NCI-H446 (cell line): ENCODE measurements around the gene TCEAL8.

Experiments used
- DNase-seq, 2 experiments: peaks; one replicate each; lab custom pipeline; 2025; lab: John Stamatoyannopoulos, UW

TCEAL8 gene

GRCh38 chrX:103214870-103215424, 40.0 kb downstream of the TCEAL8 start, which contains the start of gene BEX4:
TSS of gene BEX4 (plus strand) at chrX:103215108. CDS start at chrX:103216154, 1,046 bp downstream.
- DNase-seq, result peak in 1 of 2 experiments; percentile 56

- no peak for DNase-seq
Observed at GRCh38 chrX:103212749-103213457, 42.1 kb downstream of the TCEAL8 start.

GRCh38 chrX:103211012-103211715, 43.8 kb downstream of the TCEAL8 start:
- peak; percentile 1 to 45 for DNase-seq

- no peak for DNase-seq
Observed at GRCh38 chrX:103210056-103210455, 44.9 kb downstream of the TCEAL8 start.
